ENCODE data around the gene DLK2.

- TF ChIP-seq, protein P1, sequence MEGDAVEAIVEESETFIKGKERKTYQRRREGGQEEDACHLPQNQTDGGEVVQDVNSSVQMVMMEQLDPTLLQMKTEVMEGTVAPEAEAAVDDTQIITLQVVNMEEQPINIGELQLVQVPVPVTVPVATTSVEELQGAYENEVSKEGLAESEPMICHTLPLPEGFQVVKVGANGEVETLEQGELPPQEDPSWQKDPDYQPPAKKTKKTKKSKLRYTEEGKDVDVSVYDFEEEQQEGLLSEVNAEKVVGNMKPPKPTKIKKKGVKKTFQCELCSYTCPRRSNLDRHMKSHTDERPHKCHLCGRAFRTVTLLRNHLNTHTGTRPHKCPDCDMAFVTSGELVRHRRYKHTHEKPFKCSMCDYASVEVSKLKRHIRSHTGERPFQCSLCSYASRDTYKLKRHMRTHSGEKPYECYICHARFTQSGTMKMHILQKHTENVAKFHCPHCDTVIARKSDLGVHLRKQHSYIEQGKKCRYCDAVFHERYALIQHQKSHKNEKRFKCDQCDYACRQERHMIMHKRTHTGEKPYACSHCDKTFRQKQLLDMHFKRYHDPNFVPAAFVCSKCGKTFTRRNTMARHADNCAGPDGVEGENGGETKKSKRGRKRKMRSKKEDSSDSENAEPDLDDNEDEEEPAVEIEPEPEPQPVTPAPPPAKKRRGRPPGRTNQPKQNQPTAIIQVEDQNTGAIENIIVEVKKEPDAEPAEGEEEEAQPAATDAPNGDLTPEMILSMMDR (IDR thresholded peaks at IDR 0.05 in 2 of 3, conservative IDR thresholded peaks at IDR 0.05 in 1 of 3; ENCODE audit: borderline replicate concordance in 1 of 3, insufficient read depth in 1 of 3, low read depth in 2 of 3, low read length in 2 of 3) = no peak
- TF ChIP-seq POLR2A (IDR thresholded peaks at IDR 0.05; ENCODE audit: borderline replicate concordance, extremely low read depth, insufficient read depth, insufficient read length) (no peak), CBX3 (IDR thresholded peaks at IDR 0.05; ENCODE audit: low read depth) (no peak), MAX (IDR thresholded peaks at IDR 0.05) (no peak), POLR2AphosphoS5 (IDR thresholded peaks at IDR 0.05; ENCODE audit: low read depth, low read length) (no peak), EZH2 (IDR thresholded peaks at IDR 0.05) (no peak), SP1 (IDR thresholded peaks at IDR 0.05; ENCODE audit: low read depth) (no peak), ZNF274 (IDR thresholded peaks at IDR 0.05; ENCODE audit: low read depth, low read length) (no peak)
Observed at GRCh38 chr6:43467752-43468151, 12.4 kb upstream of the DLK2 start.

All from HCT116 (cell line).